Esophagus squamous epithelium (tissue), 5 donors: Measurements from ENCODE around the gene GMCL2. TPM values are rescaled to one million over a fixed set of nuclear protein-coding genes. Genes with fewer than 3 reads are reported as not detected.

Experiments used
- DNase-seq: peaks from one replicate; lab custom pipeline; 2025; lab: John Stamatoyannopoulos, UW
- H3K27ac ChIP-seq, 4 donors: fragments of 200-600 bp; sonication (generic); one replicate each; pipeline ENCODE4 v1.5.1; 2016 to 2019; ENCODE audit warnings: mild to moderate bottlenecking in 1 of 4
- H3K27me3 ChIP-seq, 4 donors: fragments of 200-600 bp; sonication (generic); 1 replicate in 3 of 4; 2 replicates in 1 of 4; pipeline versions ENCODE4 v1.5.1 to v1.6.0; 2017 to 2021; ENCODE audit warnings: antibody characterized with exemption in 1 of 4
- H3K36me3 ChIP-seq, 3 donors: fragments of 200-600 bp; sonication (generic); one replicate each; pipeline ENCODE4 v1.5.1; 2016 to 2019
- H3K4me1 ChIP-seq, 3 donors: fragments of 200-600 bp; sonication (generic); one replicate each; pipeline ENCODE4 v1.5.1; 2017 to 2019
- H3K4me3 ChIP-seq, 4 donors: fragments of 200-600 bp; sonication (generic); 1 replicate in 3 of 4; 2 replicates in 1 of 4; pipeline ENCODE4 v1.5.1; 2016 to 2019; ENCODE audit warnings: mild to moderate bottlenecking in 2 of 4, moderate library complexity in 1 of 4
- H3K9me3 ChIP-seq, 3 donors: fragments of 200-600 bp; sonication (generic); one replicate each; pipeline ENCODE4 v1.5.1; 2016 to 2019
- POLR2A ChIP-seq, 4 donors: fragments of 450-650 bp; IDR thresholded peaks; one replicate each; pipeline ENCODE4 v1.6.1; 2017; ENCODE audit warnings: antibody characterized with exemption in 4 of 4, mild to moderate bottlenecking in 4 of 4, moderate library complexity in 3 of 4
- WGBS, 2 donors: methylation state at CpG; one replicate each; pipeline ENCODE4 v1.1.5; 2018; 5-methylcytosine and 5-hydroxymethylcytosine counted together
- intact Hi-C: fragments of 100-400 bp; cut with DNase I; formaldehyde crosslinking; loops from one replicate; pipeline ENCODE4 v1.15.0; 2022
- total RNA-seq, 4 donors: library from RNA; depleted of rRNA; stranded (reverse); fragments of >200 nt; gene quantifications; one replicate each; pipeline ENCODE4 v1.1.0, GENCODE V29; 2016
- TF ChIP-seq, protein P1 (sequence below), 6 experiments: fragments of 450-650 bp in 4 of 6; fragments of 200-600 bp in 2 of 6; sonication (generic) in 2 of 6; IDR thresholded peaks; one replicate each; pipeline ENCODE4 v1.5.1; 2016 to 2019; ENCODE audit warnings: antibody characterized with exemption in 6 of 6, mild to moderate bottlenecking in 4 of 6, moderate library complexity in 4 of 6
- donor health status: DM: yes; HTN: yes; CAD: no.

Gene GMCL2
- total RNA-seq, 4 donors from 2014 or later, result not detected

- intact Hi-C loops, result no loop called here
Measured at GRCh38 chr5:178216779-178217178, 29.6 kb upstream of the GMCL2 start.

DNA sequence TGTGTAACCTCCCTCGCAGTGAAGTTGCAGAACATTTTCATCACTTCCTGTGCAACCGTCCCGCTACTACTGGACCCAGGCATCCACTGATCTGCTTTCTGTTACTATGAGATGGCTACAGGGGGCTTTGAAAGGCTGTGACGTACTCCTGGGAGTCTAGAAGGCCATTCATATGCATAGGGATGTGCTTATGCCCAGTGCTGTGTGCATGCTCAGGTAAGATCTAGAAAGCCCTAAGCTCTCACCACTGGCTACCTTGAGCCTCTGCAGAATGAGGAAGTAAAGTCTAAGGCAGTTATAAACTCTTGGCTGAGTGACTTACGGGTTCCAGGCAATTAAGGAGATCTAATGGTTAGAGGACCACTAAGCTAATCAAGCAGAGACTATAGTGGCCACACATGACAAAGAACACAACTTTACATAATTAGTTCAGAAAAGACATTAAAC lies 28.9 kb upstream of the GMCL2 start:
- Histone ChIP-seq H3K27me3 (no peaks in the 10 kb centered on the region), H3K9me3 (no peaks in the 10 kb centered on the region), H3K4me1 (peaks cover 0 to 15% (median 3%) of the 10 kb centered on the region in 3 donors), H3K27ac (no peak overlapping the region), H3K4me3 (no peak overlapping the region), H3K36me3 (peaks cover 51 to 99% (median 52%) of the 10 kb centered on the region in 3 donors)
- intact Hi-C loops, result no loop called here
- WGBS, 2 donors, result 72 to 85% methylated on average over 4 to 5 of the region's 5 CpGs
- TF ChIP-seq POLR2A (IDR thresholded peaks at IDR 0.05), result no peak
- TF ChIP-seq, protein P1, sequence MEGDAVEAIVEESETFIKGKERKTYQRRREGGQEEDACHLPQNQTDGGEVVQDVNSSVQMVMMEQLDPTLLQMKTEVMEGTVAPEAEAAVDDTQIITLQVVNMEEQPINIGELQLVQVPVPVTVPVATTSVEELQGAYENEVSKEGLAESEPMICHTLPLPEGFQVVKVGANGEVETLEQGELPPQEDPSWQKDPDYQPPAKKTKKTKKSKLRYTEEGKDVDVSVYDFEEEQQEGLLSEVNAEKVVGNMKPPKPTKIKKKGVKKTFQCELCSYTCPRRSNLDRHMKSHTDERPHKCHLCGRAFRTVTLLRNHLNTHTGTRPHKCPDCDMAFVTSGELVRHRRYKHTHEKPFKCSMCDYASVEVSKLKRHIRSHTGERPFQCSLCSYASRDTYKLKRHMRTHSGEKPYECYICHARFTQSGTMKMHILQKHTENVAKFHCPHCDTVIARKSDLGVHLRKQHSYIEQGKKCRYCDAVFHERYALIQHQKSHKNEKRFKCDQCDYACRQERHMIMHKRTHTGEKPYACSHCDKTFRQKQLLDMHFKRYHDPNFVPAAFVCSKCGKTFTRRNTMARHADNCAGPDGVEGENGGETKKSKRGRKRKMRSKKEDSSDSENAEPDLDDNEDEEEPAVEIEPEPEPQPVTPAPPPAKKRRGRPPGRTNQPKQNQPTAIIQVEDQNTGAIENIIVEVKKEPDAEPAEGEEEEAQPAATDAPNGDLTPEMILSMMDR (IDR thresholded peaks at IDR 0.05), result no peak
- no peak for DNase-seq

More at GRCh38 chr5:178216779-178217178, 29.6 kb upstream of the GMCL2 start:
- Histone ChIP-seq H3K27ac (no peak overlapping the region), H3K9me3 (no peaks in the 10 kb centered on the region), H3K4me3 (no peak overlapping the region), H3K27me3 (no peaks in the 10 kb centered on the region), H3K4me1 (peaks cover 0 to 11% (median 3%) of the 10 kb centered on the region in 3 donors), H3K36me3 (peaks cover 45 to 99% (median 46%) of the 10 kb centered on the region in 3 donors)
- no peak for DNase-seq
- WGBS, 2 donors, result 86 to 89% methylated on average over 3 of the region's 3 CpGs
- no peak for TF ChIP-seq POLR2A (IDR thresholded peaks at IDR 0.05)
- TF ChIP-seq, protein P1 (IDR thresholded peaks at IDR 0.05), result no peak

DNA sequence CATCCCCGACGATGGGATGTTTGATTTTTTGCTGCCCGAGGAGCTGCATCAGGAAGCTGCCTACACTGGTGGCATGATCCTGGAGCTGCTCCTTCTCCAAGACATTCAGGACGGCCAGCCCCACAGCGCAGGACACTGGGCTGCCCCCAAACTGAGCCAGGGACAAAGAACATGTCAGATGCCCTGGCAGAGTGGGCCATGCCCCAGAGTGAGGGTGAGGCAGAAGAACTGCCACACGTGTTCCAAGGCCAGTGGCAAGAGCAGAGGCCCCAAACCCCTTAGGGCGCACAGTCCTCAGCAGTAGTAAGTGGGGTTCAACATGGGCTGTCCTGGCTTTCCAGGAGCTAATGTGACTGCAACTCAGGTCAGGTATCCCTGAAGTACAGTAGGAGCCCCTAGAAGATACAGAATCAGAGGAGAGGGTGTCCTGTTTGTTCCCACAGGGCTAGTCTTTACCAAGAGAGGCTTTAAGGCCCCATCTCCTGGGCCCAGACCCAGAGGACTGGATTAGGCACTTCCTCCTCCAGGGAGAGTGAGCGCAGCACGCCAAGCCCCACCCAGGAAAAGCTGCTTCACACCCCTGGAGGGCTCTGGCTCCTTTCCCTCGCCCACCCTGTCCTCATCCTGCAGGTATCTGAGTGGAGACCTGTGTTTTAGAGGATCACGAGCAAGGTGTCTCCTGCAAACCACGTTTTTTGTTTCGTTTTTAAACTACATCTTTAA lies 28.3 kb upstream of the GMCL2 start:
- intact Hi-C loops, result no loop called here
- no peak for DNase-seq
- 62 to 67% methylated on average over 7 to 8 of the region's 13 CpGs for WGBS, 2 donors
- no peak overlapping the region for H3K27ac ChIP-seq
- TF ChIP-seq, protein P1 (IDR thresholded peaks at IDR 0.05), result no peak
- TF ChIP-seq POLR2A (IDR thresholded peaks at IDR 0.05), result no peak
- no peak overlapping the region for H3K4me3 ChIP-seq
- peaks cover 57 to 99% (median 59%) of the 10 kb centered on the region in 3 donors for H3K36me3 ChIP-seq
- no peaks in the 10 kb centered on the region for H3K27me3 ChIP-seq
- H3K9me3 ChIP-seq, result no peaks in the 10 kb centered on the region
- peaks cover 0 to 16% (median 3%) of the 10 kb centered on the region in 3 donors for H3K4me1 ChIP-seq

DNA sequence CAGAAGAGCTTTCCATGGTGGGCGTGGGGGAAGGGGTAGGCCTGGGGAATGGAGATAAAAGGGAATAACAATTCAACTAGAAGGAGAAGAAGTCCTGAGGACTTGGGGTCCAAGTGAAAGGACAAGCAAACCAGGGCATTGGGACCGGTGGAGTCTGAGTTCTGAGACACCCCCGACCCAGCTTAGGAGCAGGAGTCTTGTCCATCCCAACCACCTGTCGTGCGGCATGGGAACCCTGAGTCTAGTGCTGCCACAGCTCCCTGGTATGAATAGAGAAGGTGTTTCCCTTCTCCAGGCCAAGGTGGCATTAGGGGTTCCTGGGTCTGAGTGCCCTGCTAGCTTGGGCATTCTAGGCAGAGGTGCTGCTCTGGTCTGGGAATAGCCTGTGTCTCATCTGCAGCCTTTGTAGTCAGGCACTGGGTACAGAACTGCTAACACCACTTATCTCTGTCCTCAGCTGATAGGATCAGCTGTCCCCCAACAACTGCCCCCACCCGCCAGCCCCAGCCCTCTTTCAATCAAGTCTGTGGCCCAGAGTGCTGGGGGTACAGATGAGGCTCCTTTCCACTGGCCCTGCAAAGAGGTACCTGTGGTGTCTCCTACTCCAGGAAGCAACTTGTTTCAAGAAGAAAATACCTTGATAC lies 27.1 kb upstream of the GMCL2 start:
- no peak for TF ChIP-seq POLR2A (IDR thresholded peaks at IDR 0.05)
- TF ChIP-seq, protein P1 (IDR thresholded peaks at IDR 0.05), result no peak
- H3K9me3 ChIP-seq, result no peaks in the 10 kb centered on the region
- 87% methylated on average over 6 of the region's 6 CpGs for WGBS, 2 donors
- intact Hi-C loops, result no loop called here
- no peak overlapping the region for H3K4me3 ChIP-seq
- peaks cover 0 to 17% (median 3%) of the 10 kb centered on the region in 3 donors for H3K4me1 ChIP-seq
- no peaks in the 10 kb centered on the region for H3K27me3 ChIP-seq
- H3K36me3 ChIP-seq, result peaks cover 69 to 99% (median 71%) of the 10 kb centered on the region in 3 donors
- DNase-seq, result no peak
- H3K27ac ChIP-seq, result no peak overlapping the region

DNA sequence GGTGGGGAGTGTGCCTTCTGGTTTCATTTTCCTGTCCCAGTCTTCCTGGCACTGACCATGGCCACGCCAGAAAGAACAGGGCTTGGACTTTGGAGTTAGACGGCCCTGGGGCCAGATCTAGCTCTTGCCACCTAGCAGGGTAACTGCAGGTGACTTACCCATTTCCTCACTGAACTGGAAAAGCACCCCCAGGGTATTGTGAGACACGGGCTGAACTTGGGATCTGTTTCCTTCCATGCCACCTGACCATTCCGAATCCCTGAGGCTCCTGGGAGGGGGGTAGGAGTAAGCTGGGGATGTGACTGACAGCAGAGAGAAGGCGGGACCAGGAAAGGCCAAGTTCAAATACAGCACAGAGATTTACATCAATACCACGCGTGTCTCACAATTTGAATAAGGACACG lies 26.6 kb upstream of the GMCL2 start:
- Histone ChIP-seq H3K4me1 (peaks cover 0 to 22% (median 3%) of the 10 kb centered on the region in 3 donors), H3K27me3 (no peaks in the 10 kb centered on the region), H3K27ac (no peak overlapping the region), H3K4me3 (no peak overlapping the region), H3K9me3 (no peaks in the 10 kb centered on the region), H3K36me3 (peaks cover 69 to 100% (median 76%) of the 10 kb centered on the region in 3 donors)
- 67 to 69% methylated on average over 7 to 8 of the region's 8 CpGs for WGBS, 2 donors
- intact Hi-C loops, result no loop called here
- TF ChIP-seq, protein P1 (IDR thresholded peaks at IDR 0.05), result no peak
- no peak for TF ChIP-seq POLR2A (IDR thresholded peaks at IDR 0.05)
- DNase-seq, result no peak
